Neural progenitor cell (in vitro differentiated cells): ENCODE measurements around the gene C16orf74.

Experiments
- CTCF ChIP-seq: fragments of 200-600 bp; sonication (generic); IDR thresholded peaks from 2 replicates; pipeline ENCODE4 v1.5.1; 2017; ENCODE audit warnings: antibody characterized with exemption, mild to moderate bottlenecking
- EZH2 ChIP-seq: fragments of 200-600 bp; sonication (generic); IDR thresholded peaks from 2 replicates; pipeline ENCODE4 v1.6.1; 2017; ENCODE audit warnings: antibody characterized with exemption, mild to moderate bottlenecking, moderate library complexity
- EZH2phosphoT487 ChIP-seq: fragments of 200-600 bp; sonication (generic); IDR thresholded peaks from 2 replicates; pipeline ENCODE4 v1.6.1; 2017; ENCODE audit warnings: antibody characterized with exemption

DNA sequence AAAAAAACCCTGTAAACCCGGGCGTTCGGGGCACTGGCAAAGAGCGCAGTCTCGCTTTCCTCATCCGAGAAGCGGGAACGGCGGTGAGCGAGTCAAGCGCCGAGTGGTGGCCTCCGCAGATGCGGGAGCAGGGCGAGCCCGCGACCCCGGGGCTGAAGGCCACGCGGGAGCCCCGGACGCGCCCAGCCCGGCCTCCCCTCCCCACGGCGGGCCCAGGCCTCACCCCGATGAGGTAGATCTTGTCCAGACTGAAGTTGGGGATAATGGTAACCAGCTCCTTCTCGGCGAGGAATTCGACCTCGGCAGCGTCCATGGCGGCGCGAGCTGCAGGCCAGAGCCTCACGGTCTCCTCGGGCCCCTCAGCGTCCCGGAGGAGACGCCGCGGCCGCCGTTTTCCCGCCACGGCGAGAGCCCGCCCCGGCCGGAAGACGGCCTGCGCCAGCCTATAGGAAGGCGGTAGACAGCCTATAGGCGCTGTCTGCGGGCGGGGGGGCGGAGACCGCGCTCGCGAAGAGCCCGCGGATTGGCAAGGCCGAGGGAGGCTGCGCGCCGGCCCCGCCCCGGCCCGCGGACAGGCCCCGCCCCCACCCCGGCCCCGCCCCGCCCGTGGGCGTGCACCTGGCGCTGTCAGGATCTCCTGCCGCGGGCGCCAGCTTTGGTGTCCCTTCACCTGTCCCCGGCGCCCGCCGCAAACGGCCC lies 62.2 kb downstream of the C16orf74 start, which contains the start of gene GINS2:
- TF ChIP-seq CTCF = no peak
- peak; percentile 29 for TF ChIP-seq EZH2
- no peak for TF ChIP-seq EZH2phosphoT487
